ENCODE data around the gene FOXR1.
"Not testable (repeated sequence)": the region's sequence is repeated elsewhere in the genome, so short reads cannot be mapped to it uniquely, and the experiment has no call there.

FOXR1 gene

DNA sequence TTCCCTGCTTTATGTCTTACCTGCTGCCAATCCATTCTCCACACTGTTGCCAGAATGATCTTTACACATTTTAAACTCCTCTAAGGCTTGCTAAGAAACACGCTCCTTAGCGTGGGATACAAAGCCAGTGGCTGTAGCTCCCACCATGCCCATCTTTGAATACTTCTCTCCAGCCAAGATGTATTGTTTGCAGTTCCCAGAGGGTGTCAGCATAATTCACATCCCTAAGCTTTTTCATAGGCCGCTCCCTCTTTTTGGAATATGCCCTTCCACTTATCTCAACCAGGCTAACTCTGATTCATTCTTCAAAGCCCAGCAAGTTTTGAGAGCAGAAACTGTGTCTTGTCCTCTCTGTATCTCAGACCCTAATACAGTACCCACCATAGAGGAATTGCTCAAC lies 23.6 kb upstream of the FOXR1 start:
- DNase-seq: no peak

DNA sequence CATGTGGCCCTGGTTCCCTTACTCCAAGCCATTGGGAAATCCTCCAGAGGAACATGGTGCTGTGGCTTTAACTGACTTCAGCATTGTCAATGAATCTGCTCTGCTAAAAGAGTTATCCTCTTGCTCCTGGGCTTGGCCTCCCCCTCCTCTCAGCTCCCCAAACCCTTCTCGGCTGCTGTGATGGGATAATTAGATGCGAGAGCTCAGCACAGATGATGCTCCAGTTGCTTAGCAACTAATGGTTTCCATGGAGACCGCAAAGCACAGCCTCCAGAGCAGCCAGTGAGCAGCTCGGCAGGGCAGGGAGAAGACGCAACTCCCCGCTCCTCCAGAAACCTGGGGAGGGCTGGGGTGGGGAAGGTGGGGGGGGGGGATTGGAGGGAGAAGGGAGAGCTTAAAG lies 18.3 kb upstream of the FOXR1 start:
- no peak for DNase-seq

DNA sequence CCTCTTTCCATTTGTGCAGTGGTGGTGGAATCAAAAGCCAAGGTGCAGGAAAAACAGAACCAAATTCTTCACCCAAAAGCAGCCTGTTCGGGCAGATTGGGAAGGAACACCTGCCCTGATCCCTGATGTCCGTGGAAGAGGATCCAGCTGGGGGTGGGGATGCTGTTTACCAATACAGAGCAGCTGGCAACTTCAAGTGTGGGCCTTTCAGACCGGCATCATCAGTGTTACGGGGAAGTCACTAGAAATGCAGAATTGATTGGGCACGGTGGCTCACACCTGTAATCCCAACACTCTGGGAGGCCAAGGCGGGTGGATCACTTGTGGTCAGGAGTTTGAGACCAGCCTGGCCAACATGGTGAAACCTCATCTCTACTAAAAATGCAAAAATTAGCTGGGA lies 17.6 kb upstream of the FOXR1 start:
- DNase-seq: not testable (repeated sequence)

DNA sequence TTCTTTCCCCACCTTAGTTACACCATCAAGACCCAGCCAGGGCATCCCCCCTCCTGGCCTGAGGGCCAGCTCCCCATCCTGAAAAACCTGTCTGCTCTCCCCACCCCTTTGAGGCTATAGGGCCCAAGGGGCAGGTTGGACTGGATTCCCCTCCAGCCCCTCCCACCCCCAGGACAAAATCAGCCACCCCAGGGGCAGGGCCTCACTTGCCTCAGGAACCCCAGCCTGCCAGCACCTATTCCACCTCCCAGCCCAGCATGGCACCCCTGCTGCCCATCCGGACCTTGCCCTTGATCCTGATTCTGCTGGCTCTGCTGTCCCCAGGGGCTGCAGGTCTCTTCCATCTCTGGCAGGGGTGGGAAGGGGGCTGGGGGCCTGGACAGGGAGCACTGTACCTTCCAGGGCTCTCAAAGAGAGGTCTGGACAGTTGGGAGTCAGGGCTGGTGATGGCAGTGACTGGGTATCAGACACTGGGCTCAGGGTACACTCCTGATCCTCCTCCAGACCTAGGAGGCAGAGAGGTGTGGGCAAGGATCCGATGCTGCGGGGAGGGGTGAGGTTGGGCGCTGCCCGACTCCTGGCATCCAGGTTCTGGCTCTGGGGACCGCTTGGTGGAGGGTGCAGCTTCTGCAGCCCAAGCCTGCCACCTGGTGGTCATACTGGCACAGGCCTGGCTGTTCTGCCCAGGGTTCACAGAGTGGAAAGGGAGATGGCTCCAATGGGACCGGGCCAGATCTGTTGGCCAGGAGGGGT lies 15.3 kb upstream of the FOXR1 start, which contains the start of gene UPK2:
UPK2 (plus strand) TSS at position 205 of the 753 bp plus-strand sequence; CDS start at position 258, 53 bp downstream.
- DNase-seq: no peak

DNA sequence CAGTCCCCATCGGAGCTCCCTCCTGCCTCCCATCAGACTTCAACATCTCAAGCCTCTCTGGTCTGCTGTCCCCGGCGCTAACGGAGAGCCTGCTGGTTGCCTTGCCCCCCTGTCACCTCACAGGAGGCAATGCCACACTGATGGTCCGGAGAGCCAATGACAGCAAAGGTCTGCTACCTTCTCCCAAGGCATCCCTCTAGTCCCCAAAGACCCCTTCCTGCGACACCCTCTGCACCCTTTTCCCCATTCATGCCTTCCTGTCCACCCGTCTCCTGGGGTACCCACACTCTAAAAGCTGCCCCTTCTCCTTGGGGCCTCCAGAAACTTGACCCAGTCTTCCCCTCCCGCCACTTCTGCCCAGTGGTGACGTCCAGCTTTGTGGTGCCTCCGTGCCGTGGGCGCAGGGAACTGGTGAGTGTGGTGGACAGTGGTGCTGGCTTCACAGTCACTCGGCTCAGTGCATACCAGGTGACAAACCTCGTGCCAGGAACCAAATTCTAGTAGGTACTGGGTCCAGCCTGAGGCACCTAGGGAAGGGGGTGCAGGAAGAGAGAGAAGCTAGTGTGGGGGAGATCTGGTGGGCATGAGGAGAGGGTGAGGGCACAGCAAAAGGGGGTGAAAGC lies 14.6 kb upstream of the FOXR1 start:
- no peak for DNase-seq

DNA sequence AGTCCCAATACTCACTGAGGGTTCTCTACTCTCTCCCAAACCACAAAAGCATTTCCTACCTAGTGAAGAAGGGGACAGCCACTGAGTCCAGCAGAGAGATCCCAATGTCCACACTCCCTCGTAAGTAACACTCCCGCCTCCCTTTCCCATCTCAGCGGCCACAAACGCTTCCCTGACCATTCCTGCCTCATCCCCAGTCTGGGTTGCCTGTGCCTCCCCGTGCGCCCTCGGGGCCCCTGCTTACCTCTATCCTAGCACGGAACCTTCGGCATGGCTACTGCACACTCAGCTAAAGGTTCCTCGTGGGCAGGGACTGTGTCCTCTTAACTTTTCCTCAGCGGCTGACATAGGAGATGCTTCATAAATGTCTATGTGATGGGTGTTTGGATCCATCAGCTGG lies 14.0 kb upstream of the FOXR1 start:
- DNase-seq: no peak

DNA sequence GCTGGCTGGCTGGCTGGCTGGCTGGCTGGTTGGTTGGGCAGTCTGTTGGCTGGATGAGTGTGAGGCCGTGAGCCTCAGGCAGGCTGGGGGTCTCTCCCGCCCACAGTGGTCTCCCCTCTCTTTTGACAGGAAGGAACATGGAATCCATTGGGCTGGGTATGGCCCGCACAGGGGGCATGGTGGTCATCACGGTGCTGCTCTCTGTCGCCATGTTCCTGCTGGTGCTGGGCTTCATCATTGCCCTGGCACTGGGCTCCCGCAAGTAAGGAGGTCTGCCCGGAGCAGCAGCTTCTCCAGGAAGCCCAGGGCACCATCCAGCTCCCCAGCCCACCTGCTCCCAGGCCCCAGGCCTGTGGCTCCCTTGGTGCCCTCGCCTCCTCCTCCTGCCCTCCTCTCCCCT lies 13.6 kb upstream of the FOXR1 start:
- DNase-seq: no peak

DNA sequence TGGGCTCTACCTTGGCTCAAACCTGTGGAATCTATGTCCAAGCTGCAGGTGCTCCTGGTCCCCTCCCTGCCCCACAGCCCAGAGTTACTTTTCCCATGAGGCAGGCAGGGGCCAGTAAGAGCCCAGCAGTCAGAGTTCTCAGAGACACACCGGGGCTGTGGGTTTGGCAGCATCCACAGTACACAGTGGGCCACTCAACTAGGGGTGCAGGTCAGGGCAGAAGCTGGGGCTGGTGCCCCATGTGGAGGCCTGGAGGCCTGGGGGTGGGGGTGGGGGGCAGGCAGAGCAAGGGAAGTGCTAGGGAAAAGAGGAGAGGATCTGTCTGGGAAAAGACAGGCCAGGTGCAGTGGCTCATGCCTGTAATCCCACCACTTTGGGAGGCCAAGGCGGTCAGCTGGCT lies 13.0 kb upstream of the FOXR1 start:
- DNase-seq: no peak

DNA sequence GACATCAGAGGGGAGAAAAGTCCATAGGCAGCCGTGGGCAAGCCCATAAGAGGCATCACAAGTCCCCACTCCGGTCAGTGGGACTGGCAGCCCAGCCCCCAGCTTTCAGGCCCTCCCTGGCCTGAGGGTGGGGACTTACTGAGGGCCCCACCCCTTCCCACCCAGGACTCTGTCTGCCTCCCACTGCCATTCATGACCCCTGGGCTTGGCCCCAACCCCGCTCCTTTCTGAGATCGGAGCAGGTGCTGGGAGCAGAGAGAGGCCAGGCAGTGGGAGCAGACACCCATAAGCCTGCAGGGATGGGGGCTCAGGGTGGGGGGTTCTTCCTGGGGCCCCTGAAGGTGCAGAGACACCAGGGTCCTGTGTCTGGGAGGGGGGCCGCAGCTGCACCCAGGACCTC lies 10.4 kb upstream of the FOXR1 start:
- no peak for DNase-seq

DNA sequence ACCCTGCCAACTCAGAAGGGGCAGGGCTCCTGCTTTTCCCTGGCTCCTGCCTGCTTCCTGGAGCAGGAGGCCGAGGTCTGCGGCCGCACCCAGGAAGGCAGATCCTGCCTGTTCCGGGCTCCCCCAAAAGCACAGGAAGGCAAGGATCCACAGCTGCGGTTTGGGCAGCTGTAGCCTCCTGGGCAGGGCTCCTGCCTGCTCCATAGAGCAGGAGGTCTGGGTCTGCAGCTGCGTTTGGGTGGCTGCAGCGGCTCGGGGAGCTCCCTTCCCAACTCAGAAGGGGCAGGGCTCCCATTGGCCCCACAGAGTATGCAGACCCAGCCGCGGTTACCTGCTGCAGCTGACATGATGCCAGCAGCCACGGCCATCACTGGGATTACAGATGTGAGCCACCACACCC lies 10.0 kb upstream of the FOXR1 start:
- DNase-seq: no peak

DNA sequence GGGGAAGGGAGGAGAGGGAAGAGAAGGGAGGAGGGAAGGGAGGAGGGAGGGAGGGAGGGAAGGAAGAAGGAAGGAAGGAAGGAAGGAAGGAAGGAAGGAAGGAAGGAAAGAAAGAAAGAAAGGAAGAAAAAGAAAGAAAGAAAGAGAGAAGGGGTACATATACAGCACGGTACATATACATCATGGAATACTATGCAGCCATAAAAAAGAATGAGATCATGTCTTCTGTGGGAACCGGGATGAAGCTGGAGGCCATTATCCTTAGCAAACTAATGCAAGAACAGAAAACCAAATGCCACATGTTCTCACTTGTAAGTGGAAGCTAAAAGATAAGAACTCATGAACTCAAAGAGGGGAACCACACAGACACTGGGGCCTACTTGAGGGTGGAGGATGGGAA lies 2.1 kb upstream of the FOXR1 start:
- not testable (repeated sequence) for DNase-seq

DNA sequence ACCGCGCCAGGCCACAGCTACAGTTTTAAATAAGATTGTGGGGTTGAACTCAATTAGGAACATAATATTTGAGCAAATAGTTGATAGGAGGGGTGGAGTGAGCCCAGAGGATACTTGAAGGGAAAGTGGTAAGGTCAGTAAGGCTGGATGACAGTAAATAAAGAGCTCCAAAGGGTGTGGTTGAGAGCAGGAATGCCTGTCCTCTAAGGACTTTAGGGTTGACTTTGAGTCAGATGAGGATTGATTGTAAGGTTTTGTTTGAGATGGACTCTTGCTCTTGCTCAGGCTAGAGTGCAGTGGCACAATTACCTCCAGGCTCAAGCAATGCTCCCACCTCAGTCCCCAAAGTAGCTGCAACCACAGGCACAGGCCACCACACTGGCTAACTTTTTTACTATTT lies 2.4 kb downstream of the FOXR1 start:
- no peak for DNase-seq

DNA sequence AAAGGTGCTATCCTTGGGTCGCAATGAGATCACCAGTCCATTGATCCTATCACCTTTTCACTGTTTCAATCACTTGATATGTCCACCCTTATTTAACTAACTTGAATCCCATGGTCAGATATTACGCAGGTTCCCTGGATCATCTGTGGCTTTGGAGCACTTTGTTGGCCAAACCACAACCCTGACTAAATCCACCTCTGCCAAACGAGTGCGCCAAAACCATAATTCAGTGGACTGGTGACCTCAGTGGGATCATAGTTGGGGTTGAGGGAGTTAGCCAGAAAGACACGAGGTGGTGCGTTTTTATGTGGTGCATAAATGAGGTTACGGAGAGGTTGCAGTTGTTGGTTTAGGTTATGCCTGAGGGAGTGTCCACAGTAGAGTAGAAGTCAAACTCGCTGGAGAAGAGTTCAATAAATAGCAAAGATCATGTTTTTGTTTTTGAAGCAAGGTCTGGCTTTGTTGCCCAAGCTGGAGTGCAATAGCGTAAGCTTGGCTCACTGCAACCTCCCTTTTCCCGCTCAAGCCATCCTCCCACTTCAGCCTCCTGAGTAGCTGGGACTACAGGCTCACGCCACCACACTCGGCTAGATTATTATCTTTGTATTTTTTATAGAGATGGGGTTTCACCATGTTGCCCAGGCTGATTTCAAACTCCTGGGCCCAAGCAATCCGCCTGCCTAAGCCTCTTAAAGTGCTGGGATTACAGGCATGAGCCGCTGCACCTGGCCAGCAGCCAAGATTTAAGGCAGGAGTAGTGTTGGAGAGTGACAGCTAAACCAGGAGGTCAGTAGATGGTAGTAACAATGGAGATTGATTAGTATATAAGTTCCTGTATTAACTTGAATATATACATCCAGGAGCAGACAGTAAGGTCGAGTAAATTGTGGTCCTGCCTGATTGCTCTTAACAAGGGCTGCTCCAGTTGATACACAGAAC lies 4.5 kb downstream of the FOXR1 start:
- no peak for DNase-seq

DNA sequence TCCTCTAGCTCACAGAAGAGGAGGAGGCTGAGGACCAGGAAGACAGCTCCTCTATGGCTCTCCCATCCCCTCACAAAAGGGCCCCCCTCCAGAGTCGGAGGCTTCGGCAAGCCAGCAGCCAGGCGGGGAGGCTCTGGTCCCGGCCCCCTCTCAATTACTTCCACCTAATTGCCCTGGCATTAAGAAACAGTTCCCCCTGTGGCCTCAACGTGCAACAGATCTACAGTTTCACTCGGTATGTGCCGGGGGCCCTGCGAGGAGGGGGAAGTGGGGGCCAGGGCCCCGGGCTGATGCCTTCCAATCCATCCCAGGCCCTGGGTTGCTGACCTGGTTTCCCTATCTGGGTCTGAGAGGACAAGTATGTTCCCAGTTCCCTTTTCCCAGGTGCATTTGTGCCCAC lies 7.9 kb downstream of the FOXR1 start:
- no peak for DNase-seq

DNA sequence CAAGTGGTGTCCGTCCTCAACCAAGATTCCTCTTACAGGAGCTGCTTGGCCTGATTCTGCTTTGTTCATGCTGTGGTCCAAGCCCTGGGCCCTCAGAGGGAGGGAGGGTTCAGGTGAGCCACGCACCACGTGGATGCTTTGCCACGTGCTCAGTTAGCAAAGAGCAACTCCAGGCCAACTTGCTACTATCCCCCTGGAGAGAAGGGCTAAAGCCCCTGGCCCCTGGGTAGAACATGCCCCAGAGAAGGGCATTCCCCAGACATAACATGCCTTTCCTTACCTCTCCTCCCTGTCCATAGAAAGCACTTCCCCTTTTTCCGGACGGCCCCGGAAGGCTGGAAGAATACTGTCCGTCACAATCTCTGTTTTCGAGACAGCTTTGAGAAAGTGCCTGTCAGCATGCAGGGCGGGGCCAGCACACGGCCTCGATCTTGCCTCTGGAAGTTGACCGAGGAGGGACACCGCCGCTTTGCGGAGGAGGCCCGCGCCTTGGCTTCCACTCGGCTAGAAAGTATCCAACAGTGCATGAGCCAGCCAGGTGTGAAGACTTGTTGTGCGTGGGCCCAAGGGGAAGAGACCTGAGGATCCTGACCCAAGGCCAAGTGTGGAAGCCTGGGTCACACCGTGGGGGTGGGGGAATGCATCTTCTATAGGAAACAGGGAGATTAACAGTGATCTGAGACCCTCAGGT lies 8.8 kb downstream of the FOXR1 start:
- DNase-seq: no peak

DNA sequence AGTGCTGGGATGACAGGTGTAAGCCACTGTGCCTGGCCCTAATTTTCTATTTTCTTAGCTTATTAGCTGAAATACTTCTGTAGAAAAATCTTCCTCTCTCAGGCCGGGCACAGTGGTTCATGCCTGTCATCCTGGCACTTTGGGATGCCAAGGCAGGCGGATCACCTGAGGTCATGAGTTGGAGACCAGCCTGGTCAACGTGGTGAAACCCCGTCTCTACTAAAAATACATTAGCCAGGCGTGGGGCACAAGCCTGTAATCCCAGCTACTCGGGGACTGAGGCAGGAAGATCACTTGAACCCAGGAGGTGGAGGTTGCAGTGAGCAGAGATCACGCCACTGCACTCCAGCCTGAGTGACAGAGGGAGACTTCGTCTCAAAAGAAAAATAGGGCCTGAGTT lies 12.8 kb downstream of the FOXR1 start:
- DNase-seq: not testable (repeated sequence)

DNA sequence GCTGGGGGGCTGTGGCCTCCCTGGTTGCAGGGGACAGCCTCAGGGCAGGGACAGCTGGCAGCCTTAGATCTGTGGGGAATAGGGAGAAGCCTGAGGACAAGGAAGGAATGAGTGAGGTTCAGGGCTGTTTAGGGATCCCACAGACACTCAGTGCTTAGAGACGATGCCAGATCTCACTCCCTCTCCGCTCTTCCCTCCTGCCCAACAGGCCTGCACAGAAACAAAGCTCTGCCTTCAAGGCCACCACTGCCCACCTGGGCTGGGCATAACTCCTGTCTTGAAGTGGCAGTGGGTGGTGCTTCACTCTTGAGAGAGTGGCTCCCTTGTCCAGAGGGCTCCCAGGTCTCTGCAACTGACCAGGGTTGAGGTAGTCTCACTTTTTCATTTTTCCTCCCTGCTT lies 13.3 kb downstream of the FOXR1 start:
- DNase-seq: no peak

DNA sequence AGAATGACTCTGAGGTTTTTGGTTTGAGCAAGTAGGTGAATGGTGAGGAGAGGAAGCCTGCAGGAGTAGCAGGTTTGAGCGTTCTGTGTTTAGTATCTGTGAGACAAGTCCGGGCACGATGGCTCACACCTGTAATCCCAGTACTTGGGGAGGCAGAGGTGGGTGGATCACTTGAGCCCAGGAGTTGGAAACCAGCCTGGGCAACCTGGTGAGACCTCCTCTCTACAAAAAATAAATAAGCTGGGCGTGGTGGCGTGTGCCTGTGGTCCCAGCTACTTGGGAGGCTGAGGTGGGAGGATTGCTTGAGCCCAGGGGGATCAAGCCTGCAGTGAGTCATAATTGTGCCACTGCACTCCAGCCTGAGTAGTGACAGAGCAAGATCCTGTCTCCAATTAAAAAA lies 16.7 kb downstream of the FOXR1 start:
- no peak for DNase-seq

DNA sequence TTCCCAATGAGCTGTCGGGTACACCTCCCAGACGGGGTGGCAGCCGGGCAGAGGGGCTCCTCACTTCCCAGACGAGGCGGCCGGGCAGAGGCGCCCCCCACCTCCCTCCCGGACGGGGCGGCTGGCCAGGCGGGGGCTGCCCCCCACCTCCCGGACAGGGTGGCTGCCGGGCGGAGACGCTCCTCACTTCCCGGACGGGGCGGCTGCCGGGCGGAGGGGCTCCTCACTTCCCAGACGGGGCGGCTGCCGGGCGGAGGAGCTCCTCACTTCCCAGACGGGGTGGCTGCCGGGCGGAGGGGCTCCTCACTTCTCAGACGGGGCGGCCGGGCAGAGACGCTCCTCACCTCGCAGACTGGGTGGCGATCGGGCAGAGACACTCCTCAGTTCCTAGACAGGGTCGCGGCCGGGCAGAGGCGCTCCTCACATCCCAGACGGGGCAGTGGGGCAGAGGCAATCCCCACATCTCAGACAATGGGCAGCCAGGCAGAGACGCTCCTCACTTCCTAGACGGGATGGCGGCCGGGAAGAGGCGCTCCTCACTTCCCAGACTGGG lies 20.0 kb downstream of the FOXR1 start:
- DNase-seq: not testable (repeated sequence)

DNA sequence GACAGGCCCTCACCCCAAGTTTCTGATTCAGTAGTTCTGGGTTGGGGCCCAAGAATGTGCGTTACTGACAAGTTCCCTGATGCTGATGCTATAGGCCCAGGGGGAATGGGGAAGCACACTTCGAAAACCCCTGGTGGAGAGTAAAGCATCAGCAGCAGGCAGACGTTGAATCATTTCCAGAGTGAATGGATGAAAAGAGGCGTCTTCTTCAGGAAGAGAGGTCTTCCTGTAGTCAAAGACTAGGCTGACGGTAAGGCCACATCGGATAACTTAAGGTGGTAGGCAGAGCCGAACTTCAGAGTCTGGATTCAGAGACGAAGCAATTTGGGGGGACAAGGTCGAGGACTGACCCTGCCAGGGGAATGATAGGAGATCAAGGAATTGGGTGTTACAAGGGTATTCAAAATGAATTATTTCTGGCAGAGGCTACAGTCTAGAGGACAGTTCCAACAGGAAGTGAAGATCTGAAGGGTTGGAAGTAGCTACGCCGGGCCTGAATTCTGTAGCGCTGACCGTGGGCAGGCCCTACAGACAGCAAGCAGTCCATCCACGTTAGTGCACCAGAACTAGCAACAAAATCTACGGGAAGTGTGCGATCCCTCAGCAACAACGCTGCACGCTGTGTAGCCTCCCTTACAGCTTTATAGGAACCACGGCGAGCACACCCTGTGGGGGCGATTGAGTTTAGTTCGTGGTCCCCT lies 25.5 kb downstream of the FOXR1 start:
- DNase-seq: no peak

DNA sequence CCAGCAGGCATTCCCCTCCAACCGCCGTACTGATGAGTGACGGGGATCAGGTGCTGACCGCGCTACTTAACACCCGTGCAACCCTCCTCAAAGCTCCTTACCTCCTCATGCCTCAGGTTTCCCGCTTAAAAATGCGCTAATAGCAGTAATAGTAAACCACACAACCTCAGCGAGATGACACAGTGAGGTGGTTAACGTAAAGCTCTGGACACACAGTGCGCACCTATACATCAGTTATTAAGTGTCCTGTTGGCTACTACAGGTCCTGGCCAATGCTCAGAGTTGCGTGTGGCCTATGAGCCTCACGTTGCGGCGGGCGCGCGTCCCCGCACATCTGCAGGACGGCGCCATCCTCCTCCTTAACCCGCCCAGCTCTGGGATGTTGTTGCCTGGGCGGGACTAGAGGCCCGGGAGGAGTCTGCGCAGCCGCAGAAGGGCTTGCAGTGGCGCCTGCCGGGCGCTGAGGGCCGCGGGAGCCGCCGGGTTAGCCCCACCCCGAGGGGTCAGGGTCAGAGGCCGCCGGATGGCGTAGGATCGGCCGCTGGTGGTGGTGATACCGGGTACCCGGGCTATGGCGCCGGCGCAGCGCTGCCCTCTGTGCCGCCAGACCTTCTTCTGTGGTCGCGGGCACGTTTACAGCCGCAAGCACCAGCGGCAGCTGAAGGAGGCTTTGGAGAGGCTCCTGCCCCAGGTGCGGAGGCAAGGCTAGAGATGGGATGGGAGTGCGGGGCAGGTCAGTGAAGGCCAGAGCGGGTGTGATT lies 26.2 kb downstream of the FOXR1 start, which contains the start of gene CENATAC:
CENATAC (plus strand) TSS at position 512 of the 761 bp plus-strand sequence; CDS start at position 572, 60 bp downstream.
- peak; percentile 74 for DNase-seq
